CD4-positive, alpha-beta T cell treated with Interleukin-4 for 4 hours (primary cell): ENCODE results near the gene HOMER1.

Source experiments
- DNase-seq: peaks from one replicate; pipeline ENCODE4 v3.0.0-alpha.2; 2020

HOMER1 gene

DNA sequence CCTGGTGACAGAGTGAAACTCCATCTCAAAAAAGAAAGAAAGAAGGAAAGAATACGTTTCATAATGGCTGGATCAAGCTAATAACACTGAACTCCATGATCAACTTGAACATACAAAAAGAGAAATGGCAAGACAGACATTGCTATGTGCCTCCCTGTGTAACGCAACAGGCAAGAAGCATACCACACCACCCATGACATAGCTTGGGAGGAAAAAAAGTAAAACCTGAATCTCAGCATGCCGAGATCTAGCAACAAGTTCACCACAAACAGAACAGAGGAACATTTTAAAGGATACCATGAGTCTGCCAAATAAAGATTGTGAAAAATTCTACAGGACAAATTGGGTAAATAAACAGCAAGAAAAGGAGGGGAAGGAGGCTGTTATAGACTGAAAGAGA lies 26.7 kb downstream of the HOMER1 start:
- no peak for DNase-seq

DNA sequence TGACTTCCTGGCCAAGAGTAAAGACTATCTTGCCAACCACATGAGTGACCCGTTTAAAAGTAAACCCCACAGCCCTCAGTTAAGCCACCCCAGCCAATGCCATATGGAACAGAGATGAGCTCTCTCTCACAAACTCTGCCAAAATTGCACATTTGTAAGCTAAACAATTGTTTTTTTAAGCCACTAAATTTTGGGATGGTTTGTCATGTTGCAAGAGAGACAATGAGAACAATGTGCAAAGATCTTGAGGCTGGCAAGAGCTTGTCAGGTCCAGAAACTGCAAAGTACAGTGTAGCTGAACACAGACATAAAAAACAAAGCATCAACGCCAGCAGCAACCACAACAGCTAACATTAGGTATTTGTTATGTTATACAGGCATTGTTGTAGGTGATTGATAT lies 27.8 kb downstream of the HOMER1 start:
- no peak for DNase-seq

DNA sequence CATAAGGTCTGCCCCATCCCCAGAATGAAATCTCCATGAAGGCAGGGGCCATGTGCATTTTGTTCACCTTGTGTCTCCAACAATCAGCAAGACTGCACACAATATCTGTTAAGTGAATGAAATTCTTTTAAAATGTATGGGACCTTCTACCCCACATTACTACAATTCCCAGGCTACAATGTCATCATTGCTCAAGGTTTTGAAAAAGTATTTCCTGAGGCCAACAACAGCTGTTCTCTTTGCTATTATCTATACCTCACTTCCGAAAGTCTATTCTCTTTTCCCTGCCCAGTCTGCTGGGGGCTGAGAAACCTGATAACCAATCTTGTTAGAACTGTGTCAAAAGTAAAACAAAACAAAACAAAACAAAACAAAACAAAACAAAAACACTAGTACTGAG lies 29.2 kb downstream of the HOMER1 start:
- no peak for DNase-seq

DNA sequence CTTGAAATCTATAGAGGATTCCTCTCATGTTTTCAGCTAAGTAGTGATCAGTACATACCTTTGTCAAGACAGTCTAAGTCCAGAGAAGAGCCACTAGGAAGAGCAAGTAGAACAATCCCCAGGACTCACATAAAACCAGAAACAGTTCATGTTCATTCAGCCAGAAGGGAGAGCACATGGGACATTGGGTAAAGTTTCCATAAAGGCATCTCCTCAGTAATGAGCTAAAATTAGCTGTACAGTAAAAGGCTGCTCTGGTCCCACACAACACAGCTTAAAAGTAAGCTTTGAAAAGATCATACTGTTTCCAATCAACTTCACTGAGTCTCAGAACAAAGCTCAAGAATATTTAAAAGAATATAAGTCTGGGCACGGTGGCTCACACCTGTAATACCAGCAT lies 32.4 kb downstream of the HOMER1 start:
- DNase-seq: no peak

DNA sequence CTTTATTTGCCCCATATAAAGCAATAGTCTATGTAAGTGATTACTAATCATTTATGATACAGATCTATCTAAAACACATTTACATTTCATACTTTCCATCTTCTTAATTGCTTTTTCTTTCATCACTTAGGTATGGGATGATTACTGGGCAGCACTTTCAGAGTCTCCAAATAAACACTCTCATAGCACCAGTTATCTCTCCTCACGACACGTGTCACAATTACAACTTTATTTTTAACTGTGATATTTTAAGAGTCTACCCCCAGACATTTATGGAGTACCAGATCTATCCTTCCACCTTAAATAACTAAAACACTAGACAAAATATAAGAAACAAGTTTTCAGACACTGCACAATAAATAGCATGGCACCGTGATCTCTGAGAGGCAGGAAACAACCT lies 32.9 kb downstream of the HOMER1 start:
- no peak for DNase-seq

DNA sequence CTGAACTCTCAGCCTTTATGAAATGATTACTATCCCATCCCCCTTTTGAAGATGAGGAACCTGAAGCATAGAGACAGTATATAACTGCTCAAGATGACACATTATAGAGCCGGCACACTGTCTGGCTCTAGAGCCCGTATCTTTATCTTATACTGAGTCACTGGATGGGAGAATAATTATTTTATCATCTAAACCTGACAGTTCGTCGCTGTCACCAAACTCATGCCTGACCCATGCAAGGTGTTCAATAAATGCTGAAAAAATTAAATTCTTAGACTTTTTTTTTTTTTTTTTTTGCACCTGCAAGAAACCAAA lies 38.8 kb downstream of the HOMER1 start:
- no peak for DNase-seq

DNA sequence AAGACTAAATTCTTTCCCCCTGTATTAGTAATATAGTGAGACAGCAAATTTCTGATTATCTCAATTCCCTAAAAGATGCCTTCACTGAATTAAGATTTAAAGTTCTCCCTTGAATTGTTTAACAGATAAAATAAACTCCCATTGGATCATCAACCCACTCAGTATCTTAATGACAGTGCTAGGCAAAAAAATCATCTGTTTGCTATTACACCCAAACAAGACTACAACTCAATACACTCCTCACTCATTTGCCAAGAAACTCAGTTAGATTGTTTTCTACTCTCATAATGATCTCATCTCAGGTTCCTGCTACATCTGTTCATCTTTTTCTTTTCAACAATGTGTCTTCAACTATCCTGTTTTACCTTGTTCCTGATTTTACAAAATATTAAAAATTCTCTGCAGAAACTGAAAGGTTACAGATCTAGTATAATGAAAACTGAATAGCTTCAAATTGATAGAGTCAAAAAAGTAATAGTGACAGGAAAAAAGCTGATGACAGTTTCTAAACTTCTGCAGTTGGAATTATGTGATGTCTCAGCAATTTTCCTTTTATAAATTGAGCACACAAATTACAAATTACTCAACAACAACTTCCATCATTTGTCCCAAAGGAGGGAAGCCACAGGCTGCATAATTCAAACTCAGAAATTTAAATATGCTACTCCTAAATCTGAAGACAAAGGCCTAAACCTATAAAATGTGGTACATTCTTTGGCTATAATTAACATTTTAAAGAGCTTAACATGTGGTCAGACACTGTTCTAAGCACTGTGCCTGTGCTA lies 39.4 kb downstream of the HOMER1 start:
- no peak for DNase-seq

DNA sequence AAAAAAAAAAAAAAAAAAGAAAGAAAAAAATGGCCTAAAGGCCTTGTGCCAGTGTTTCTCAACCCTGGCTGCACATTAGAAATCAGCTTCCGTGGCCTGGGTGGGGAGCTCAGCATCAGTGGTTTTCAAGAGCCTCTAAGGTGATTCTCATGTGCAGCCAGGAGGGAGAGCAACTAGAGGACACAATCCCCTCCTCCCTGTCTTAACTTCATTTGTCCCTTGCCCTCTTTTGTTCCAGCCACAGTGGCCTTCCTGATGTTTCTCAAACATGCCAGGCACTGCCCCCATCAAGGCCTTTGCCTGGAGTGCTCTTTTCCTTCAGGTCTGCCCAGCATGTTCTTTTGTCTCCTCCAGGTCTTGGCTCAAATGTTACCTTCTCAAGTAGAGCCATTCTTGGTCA lies 42.4 kb downstream of the HOMER1 start:
- DNase-seq: no peak

DNA sequence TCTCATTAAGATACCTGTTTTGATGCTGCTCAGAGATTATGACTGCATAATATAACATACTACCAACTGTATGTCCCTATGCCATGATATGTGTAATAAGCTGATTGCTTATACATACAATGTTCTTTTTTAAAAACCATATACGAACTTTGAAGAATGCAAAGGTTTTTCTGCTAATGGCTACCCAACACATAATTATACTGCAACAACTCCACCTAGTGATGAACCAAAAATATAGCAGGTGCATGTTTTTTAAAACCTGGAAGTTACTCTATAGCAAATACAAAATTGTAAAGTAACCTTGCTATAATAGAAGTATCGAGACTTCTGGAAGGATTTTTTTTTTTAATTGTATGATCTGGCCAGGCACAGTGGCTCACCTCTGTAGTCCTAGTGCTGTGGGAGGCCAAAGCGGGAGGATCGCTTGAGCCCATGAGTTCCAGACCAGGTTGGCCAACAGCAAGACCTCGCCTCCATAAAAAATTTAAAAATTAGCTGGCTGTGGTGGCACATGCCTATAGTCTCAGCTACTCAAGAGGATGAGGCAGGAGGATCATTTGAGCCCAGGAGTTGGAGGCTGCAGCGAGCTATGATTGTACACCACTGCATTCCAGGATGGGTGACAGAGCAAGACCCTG lies 49.1 kb downstream of the HOMER1 start:
- DNase-seq: peak; percentile 29

DNA sequence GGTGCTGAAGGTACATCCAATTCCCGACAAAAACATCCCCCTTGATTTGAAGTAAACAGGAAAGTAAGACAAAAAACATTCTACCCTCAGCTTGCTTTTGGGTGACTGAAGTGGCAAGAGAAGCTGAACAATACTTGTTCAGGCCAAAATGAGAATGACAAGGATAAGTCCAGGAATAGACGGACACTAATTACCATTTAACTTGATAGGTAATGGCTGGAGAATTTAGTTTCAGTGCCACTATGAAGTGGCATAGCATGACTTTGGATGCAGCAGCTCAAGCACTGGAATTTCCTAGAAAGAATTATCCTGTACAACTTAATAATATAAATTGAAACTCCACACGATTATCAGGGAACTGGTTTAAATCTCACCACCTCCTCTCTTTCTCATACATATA lies 49.7 kb downstream of the HOMER1 start:
- no peak for DNase-seq

DNA sequence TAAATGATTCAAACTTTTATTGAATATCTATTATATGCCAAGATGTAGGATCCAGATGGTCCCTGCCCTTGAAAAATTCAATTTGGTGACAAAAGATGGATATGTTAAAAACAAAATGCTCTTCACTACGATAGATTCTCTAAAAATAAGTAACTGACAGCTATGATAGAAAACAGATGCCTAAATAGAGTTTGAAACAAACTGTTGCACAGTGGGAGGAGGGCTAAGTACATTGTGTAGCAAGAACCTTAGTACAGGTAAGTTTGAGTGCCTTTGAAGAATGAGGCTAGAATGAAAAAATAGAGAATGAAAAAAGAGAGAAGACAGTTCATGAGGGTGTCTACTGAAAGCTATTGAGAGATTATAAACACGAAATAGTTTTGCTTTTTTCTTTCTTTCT lies 54.3 kb downstream of the HOMER1 start:
- DNase-seq: no peak

DNA sequence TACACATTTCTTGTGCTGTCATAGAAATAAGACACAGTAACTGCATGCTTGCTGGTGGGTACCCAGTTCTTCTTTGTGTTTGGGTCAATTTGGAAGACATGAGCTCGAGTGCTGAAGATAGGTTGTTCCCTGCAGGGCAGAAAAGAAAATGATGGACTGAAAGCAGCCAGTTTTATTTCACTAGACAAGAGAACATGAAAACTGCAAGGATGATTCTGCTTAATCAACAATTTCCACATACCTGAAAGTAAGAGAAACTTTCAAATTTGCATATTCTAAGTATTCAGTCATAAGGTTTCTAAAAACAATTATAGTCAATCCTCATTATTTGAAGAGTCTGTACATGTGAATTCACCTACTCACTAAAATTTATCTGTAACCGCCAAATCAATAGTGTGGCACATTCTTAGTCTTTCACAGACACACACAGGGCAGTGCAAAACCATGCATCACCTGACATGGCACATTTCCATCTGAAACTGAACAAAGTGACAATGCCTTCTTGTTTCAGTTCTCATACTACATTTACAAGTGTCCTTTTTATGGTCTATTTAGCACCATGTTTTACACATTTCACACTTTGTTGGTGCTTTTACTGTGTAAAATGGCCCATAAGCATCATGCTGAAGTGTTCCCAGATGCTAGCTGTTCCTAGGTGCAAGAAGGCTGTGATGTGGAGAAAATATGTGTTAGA lies 56.9 kb downstream of the HOMER1 start:
- no peak for DNase-seq

DNA sequence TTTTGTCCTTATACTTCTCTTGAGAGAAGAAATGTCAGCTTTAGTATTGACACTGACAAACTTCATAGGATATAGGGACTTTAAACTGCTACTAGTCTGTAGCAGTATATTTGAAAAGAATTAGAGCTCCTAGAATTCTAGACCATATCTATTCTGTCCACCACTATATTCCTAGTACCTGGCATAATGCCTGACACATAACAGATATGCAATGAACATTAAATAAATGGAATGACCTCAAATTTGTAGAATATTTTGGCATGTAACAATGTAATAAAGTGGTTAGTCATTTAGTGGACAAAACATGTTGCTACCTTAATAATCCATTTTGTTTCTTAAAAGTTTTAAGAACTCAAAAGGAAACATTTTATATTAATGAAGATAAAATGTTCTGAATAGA lies 57.5 kb downstream of the HOMER1 start:
- no peak for DNase-seq

DNA sequence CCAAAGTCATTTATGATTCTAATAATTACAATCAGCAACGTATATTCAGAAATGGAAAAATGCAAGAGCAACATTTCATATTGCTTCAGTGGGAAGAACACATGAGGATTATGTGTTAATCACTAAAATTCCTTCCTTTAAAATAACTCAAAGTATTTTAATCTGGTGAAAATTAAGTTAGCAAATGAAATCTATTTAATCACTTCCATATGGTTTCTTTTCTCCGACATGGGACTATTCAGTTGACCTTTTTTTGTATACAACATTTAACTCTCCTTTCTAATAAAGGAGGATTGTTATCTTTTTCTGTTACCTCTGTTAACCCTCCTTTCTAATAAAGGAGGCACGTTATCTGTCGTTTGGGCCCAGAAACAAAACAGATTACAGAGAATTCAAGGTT lies 59.9 kb downstream of the HOMER1 start:
- DNase-seq: no peak

DNA sequence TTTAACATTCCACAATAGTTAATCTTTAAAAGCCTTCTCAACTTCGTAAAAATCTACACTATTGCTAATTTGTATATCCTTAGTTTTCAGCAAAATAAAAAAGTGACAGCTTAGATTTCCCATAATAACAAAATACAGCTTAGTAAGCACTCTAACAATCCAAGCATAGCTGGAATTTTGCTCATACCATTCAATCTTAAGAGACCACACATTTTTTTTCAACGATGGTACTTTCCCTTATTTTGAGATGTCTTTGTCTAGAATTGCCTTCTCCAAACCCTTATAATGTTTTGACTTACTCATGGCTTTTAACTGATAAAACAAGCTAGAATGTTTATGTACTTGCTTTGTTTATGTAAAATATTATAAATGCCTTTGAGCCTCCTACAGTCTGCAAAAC lies 65.6 kb downstream of the HOMER1 start:
- no peak for DNase-seq

DNA sequence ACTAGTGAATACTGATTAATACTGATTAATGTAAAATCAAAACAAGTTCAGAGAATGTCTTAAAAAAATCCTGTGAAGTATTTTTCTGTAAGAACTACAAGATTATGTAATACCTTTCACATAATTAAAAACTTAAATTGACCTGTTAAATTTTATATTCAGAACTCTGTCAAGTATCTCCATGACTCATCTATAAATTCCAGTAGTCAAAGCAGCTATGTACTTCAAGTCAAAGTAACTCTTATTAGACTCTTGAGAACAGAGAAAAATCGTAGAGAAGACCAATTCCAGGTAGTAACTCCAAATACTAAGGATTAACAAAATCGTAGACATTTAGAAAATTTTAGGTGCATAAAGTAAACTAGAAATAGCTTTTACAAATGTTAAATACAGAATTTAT lies 77.1 kb downstream of the HOMER1 start:
- DNase-seq: no peak

DNA sequence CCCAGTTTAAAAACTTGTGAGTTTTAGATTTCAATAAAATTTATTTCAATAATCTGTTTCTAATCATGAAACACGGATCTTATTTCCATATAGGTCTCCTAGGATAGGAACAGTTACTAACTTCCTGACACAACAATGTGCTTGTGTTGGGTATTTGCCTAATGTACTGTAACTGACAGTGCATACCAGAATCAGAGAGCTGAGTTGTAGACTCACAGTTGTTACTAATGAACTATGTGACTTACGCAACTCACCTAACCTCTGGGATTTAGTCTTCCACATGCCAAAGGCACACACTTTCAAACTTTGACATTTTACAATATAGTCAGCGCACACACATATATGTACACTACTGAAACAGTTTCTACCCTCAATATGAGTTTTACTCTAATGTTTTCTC lies 77.7 kb downstream of the HOMER1 start:
- no peak for DNase-seq

DNA sequence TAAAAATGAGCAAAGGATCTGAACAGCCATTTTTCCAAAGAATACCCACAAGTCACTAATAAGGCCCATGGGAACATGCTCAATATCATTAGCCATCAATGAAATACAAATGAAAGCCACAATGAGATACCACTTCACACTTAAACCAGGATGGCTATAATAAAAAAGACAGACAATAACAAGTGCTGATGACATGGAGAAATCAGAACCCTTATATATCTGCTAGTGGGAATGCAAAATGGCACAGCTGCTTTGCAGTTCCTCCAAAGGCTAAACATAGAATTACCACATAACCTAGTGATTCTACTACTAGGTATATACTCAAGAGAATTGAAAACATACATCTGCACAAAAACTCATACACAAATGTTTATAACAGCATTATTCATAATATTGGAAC lies 83.7 kb downstream of the HOMER1 start:
- DNase-seq: no peak

DNA sequence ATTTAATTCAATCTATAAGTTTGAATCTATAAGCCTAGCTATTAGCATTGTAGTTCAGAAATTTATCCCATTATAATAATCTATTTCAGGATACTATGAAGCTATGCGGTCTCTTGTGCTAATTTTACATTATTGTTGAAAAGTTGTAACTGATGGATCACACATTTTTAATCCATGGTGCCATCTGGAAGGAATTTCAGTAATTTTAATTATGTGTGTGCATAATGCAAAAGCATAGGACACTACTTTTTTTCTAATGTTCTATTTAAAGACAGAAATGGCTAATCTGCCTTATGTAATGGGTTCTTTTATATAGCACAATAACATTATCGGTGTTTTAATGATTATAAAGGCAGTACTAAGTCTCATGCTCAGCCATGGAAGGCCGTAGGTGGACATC lies 90.6 kb downstream of the HOMER1 start:
- no peak for DNase-seq

DNA sequence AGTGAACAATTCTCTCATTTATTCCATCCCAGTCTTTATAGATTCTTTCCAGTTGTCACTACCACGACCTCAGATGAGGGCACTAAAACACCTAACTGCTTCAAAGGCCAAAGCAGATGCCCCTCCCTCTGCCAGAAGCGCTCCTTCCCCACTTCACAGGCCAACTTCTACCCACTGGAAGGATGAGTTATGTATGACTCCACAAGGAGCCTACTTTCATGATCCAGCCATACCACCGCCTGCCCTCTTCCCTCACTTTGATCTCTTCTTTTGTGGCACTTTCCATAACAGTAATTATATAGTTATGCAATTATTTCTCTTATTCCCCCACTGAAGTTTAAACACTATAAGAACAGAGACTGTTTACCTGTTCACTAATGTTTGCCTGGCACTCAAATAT lies 93.7 kb downstream of the HOMER1 start:
- DNase-seq: no peak

DNA sequence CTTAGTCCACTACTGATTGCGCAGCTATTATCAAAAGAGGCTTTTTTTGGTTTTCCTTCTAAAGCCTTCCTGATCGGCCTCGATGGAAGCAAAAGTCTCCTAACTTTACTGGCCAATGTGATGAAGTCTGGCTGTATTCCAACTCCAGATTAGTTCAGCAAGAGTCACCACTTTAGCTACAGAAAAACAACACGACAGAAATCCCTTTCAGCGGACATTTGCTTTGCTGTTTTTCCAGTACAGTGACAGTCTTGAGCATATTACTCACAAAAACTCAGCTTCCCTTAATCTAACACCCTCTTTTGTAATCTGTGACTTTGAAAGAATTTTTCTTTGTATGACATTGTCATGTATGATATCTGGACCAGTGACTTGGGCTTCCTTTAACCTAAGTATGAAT lies 95.7 kb downstream of the HOMER1 start:
- no peak for DNase-seq

DNA sequence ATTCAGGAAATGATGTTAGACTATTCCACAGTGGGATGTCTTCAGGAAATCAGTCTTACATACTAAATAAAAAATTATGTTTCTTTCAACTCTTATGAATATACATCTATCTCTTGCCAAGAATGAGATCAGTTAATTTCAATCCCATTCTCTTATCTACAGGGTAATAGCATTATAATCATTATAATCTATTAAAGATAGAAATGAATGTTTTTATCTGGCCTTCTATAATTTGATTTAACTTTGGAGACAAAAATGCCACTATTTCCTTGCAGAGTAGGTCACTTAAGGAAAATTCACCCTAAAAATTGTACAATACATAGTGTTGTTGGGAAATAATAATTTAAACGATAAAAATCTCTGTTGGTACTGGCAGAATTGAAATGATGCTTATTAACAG lies 96.4 kb downstream of the HOMER1 start:
- DNase-seq: no peak

DNA sequence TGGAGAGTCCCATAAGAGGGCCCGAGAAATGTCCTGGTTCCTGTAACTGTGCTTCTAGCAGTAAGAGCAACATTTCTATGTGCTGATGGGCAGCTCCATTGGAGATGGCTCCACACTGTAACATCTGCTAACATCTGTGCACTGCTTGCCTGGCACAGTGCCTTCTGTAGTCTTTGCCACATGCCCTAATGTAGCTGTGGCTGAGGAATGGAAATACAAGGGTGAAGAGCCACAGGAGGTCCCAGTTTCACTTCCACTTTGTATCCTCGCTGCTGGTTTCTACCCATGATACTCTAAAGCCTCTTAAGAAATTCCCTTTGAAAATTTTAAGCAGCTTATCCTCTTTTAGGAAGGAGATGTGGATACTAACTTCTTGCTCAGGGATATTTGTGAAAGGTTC lies 97.4 kb downstream of the HOMER1 start:
- DNase-seq: no peak

DNA sequence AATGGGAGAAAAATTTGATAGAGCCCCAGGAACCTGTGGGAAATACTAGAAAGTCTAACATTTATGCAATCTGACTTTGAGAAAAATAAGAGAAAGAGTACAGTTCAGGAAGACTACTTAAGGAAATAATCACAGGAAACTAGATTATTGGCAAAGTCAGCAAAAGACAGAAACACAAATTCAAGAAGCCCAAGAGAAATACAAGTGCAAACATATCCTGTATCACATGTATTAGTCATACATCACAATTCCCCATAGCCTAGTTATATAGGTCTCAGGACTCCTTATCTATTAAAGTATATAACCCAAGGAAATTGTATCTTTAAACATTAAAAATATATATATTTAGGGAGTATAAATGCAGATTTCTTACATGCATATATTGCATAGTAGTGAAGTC lies 100.8 kb downstream of the HOMER1 start:
- no peak for DNase-seq

DNA sequence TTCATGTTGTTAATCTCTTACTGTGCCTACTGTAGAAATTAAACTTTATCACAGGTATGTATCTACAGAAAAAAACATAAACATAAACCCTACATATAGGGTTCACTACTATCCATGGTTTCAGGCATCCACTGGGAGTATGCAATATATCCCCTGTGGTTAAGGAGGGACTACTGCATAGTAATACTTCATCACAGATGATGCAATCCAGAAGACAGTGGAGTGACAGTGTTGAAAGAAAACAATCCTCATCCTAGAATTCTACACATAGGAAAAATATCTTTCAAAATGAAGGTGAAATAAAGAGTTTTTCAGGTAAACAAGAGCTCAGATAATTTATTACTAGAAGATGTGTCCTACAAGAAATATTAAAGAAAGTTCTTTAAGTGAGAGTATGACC lies 105.9 kb downstream of the HOMER1 start:
- no peak for DNase-seq
